K562 (cell line): ENCODE data around the gene TBC1D17. TPM values are rescaled to one million over a fixed set of nuclear protein-coding genes. Genes with fewer than 3 reads are reported as not detected.

Source experiments
- BRCA1 ChIP-seq, 2 experiments: fragments of 450-650 bp in 1 of 2; sonication (generic) in 1 of 2; formaldehyde crosslinking in 1 of 2; IDR thresholded peaks; 2 replicates each; pipeline versions ENCODE4 v1.5.0 to v1.6.1; 2017 to 2020; ENCODE audit warnings: mild to moderate bottlenecking in 1 of 2, missing genetic modification reagents in 1 of 2
- CREB5 ChIP-seq: fragments of 250-450 bp; sonication (Bioruptor Pico); IDR thresholded peaks from 2 replicates; pipeline ENCODE4 v1.5.0; 2020; ENCODE audit warnings: mild to moderate bottlenecking
- CSDE1 ChIP-seq, 2 experiments: fragments of 450-650 bp; IDR thresholded peaks; 2 replicates each; pipeline ENCODE4 v1.6.1; 2016; ENCODE audit warnings: mild to moderate bottlenecking in 1 of 2
- DIDO1 ChIP-seq: fragments of 450-650 bp; IDR thresholded peaks from 2 replicates; pipeline ENCODE4 v1.6.1; 2016; ENCODE audit warnings: low read depth, missing biosample characterization, missing genetic modification characterization
- HNRNPLL ChIP-seq: fragments of 200-400 bp; formaldehyde crosslinking; IDR thresholded peaks from 2 replicates; pipeline ENCODE4 v1.6.1; 2017; ENCODE audit warnings: low read length, low read depth, mild to moderate bottlenecking; ENCODE audit not compliant: poor library complexity, severe bottlenecking
- JUN ChIP-seq, 2 experiments: sonication (generic) in 1 of 2; formaldehyde crosslinking in 1 of 2; IDR thresholded peaks; 2 replicates each; pipeline versions ENCODE4 v1.6.1 to v1.8.0; 2012 to 2022; ENCODE audit warnings: borderline replicate concordance in 2 of 2, mild to moderate bottlenecking in 2 of 2, improper control_type of control experiment in 1 of 2, low read depth in 1 of 2, low read length in 1 of 2, missing genetic modification reagents in 1 of 2
- KAT8 ChIP-seq: fragments of 450-650 bp; IDR thresholded peaks from 2 replicates; pipeline ENCODE4 v1.6.1; 2016; ENCODE audit warnings: low read depth, mild to moderate bottlenecking
- NUFIP1 ChIP-seq: fragments of 450-650 bp; IDR thresholded peaks from 2 replicates; pipeline ENCODE4 v1.6.1; 2018; ENCODE audit not compliant: partially characterized antibody
- PTTG1 ChIP-seq: fragments of 450-650 bp; IDR thresholded peaks from 2 replicates; pipeline ENCODE4 v1.6.1; 2016; ENCODE audit warnings: low read depth, mild to moderate bottlenecking, missing genetic modification characterization, missing compliant biosample characterization
- SMARCC2 ChIP-seq: fragments of 450-650 bp; IDR thresholded peaks from 2 replicates; pipeline ENCODE4 v1.6.1; 2017; ENCODE audit warnings: antibody characterized with exemption, moderate library complexity, mild to moderate bottlenecking, low read depth
- TCF3 ChIP-seq: sonication (generic); formaldehyde crosslinking; IDR thresholded peaks from 2 replicates; pipeline ENCODE4 v1.4.0; 2020; ENCODE audit warnings: mild to moderate bottlenecking, missing genetic modification reagents
- THRA ChIP-seq: fragments of 450-650 bp; IDR thresholded peaks from 2 replicates; pipeline ENCODE4 v1.6.1; 2017; ENCODE audit warnings: mild to moderate bottlenecking, moderate library complexity
- YBX1 ChIP-seq: fragments of 450-650 bp; IDR thresholded peaks from 2 replicates; pipeline ENCODE4 v1.7.1; 2016; ENCODE audit warnings: mild to moderate bottlenecking
- ZBTB49 ChIP-seq: sonication (generic); formaldehyde crosslinking; IDR thresholded peaks from 2 replicates; pipeline ENCODE4 v1.8.0; 2022; ENCODE audit warnings: missing genetic modification reagents, mild to moderate bottlenecking, borderline replicate concordance
- ZNF644 ChIP-seq: fragments of 200-800 bp; sonication (Bioruptor generic); IDR thresholded peaks from 2 replicates; pipeline ENCODE4 v1.6.1; 2016; ENCODE audit warnings: low read depth, missing genetic modification characterization, missing compliant biosample characterization
- ZNF668 ChIP-seq: fragments of 250-450 bp; sonication (Bioruptor Pico); IDR thresholded peaks from 2 replicates; pipeline ENCODE4 v1.8.0; 2022; ENCODE audit warnings: mild to moderate bottlenecking, inconsistent platforms
- polyA plus RNA-seq, 8 experiments: library from polyadenylated mRNA; depleted of rRNA in 4 of 8; stranded (reverse) in 5 of 8; unstranded in 3 of 8; fragments of >200 nt; fragmentation: Nextera tagmentation in 2 of 8; fragmentation: Illumina TruSeq in 1 of 8; extraction: Ambion mirVana in 2 of 8; extraction: Trizol in 1 of 8; gene quantifications; 2 replicates each; pipeline versions ENCODE4 v1.2.1 to v1.2.3, GENCODE V29; 2011 to 2014; ENCODE audit warnings: inconsistent platforms in 1 of 8, missing spikeins in 1 of 8
- total RNA-seq, 7 experiments: library from RNA; depleted of rRNA in 6 of 7; stranded (reverse); fragments of >200 nt in 6 of 7; fragmentation: Illumina TruSeq in 2 of 7; extraction: Trizol in 2 of 7; gene quantifications; 2 replicates each; pipeline versions ENCODE4 v1.2.1 to v1.2.3, GENCODE V29; 2011 to 2021; ENCODE audit warnings: low replicate concordance in 1 of 7
- TF ChIP-seq, protein P1 (sequence below): IDR thresholded peaks from 2 replicates; pipeline ENCODE4 v1.6.1; 2012; ENCODE audit warnings: low read depth, low read length, improper control_type of control experiment, borderline replicate concordance
- TF ChIP-seq, protein P2 (sequence below): sonication (generic); formaldehyde crosslinking; IDR thresholded peaks from 2 replicates; pipeline ENCODE4 v1.8.0; 2022; ENCODE audit warnings: missing genetic modification reagents, mild to moderate bottlenecking, moderate library complexity, borderline replicate concordance

Gene TBC1D17
- total and polyA plus RNA-seq, 9 of the 15 experiments (the other 6 are each of a cell fraction or from before 2014, with no cell fraction given): 0.42 to 16.0 (median 3.8) TPM

GRCh38 chr19:49877020-49877878, at the start of gene TBC1D17, which contains the start of gene AKT1S1 (continued):
- peak; percentile 91 for TF ChIP-seq HNRNPLL
- TF ChIP-seq, protein P1, sequence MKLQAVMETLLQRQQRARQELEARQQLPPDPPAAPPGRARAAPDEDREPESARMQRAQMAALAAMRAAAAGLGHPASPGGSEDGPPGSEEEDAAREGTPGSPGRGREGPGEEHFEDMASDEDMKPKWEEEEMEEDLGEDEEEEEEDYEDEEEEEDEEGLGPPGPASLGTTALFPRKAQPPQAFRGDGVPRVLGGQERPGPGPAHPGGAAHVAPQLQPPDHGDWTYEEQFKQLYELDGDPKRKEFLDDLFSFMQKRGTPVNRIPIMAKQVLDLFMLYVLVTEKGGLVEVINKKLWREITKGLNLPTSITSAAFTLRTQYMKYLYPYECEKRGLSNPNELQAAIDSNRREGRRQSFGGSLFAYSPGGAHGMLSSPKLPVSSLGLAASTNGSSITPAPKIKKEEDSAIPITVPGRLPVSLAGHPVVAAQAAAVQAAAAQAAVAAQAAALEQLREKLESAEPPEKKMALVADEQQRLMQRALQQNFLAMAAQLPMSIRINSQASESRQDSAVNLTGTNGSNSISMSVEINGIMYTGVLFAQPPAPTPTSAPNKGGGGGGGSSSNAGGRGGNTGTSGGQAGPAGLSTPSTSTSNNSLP: peak; percentile 50; the same call in 1 of the 2 replicates
- TF ChIP-seq ZNF644 (tag): peak; percentile 29
- no peak for TF ChIP-seq YBX1
- no peak for TF ChIP-seq DIDO1
- peak; percentile 78 for TF ChIP-seq JUN (IDR thresholded peaks at IDR 0.05; ENCODE audit: borderline replicate concordance, low read depth, low read length)
- TF ChIP-seq JUN (CRISPR knock-in tag; IDR thresholded peaks at IDR 0.05; ENCODE audit: borderline replicate concordance): no peak
- 0 out of 2 replicates have a peak, but pooled peaks have one; percentile 11 for TF ChIP-seq SMARCC2
- no peak for TF ChIP-seq BRCA1 (IDR thresholded peaks at IDR 0.05)
- TF ChIP-seq BRCA1 (CRISPR knock-in tag; IDR thresholded peaks at IDR 0.05): no peak
- TF ChIP-seq NUFIP1: no peak
- no peak for TF ChIP-seq KAT8
- no peak for TF ChIP-seq THRA
- TF ChIP-seq TCF3 (CRISPR knock-in tag): no peak
- no peak for TF ChIP-seq CREB5 (CRISPR knock-in tag)
- TF ChIP-seq, protein P2, sequence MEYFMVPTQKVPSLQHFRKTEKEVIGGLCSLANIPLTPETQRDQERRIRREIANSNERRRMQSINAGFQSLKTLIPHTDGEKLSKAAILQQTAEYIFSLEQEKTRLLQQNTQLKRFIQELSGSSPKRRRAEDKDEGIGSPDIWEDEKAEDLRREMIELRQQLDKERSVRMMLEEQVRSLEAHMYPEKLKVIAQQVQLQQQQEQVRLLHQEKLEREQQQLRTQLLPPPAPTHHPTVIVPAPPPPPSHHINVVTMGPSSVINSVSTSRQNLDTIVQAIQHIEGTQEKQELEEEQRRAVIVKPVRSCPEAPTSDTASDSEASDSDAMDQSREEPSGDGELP (CRISPR knock-in tag): peak; percentile 95
- TF ChIP-seq CSDE1 (IDR thresholded peaks at IDR 0.05): peak in 1 of 2 experiments; percentile 91; a peak in 2 of 4 replicates
- no peak for TF ChIP-seq PTTG1
- no peak for TF ChIP-seq ZNF668 (CRISPR knock-in tag)
- no peak for TF ChIP-seq ZBTB49 (CRISPR knock-in tag)
